HL-60 (cell line): ENCODE measurements around the gene MYH9.

Source experiments
- DNase-seq, 2 experiments: peaks; one replicate each; pipeline ENCODE4 v3.0.0-alpha.2; 2010 to 2020; ENCODE audit warnings: low read depth in 1 of 2, low spot score in 1 of 2
- H3K27ac ChIP-seq: fragments of 250-450 bp; sonication (Bioruptor Pico); replicated peaks from 2 replicates; pipeline ENCODE4 v1.5.1; 2020; ENCODE audit warnings: mild to moderate bottlenecking, moderate library complexity
- H3K27me3 ChIP-seq: fragments of 250-450 bp; sonication (Bioruptor Pico); 2 replicates; pipeline ENCODE4 v1.5.1; 2021; ENCODE audit warnings: mild to moderate bottlenecking, moderate library complexity; ENCODE audit not compliant: insufficient read depth, poor library complexity, severe bottlenecking
- H3K4me3 ChIP-seq: replicated peaks from 2 replicates; pipeline ENCODE4 v1.5.1; 2011; ENCODE audit warnings: mild to moderate bottlenecking, control low read depth, low read length; ENCODE audit not compliant: insufficient read depth
- GABPA ChIP-seq: IDR thresholded peaks from 2 replicates; pipeline ENCODE4 v1.6.1; 2012; ENCODE audit warnings: low read depth
- POLR2AphosphoS5 ChIP-seq: IDR thresholded peaks from 2 replicates; pipeline ENCODE4 v1.6.1; 2012; ENCODE audit warnings: low read depth
- SPI1 ChIP-seq: IDR thresholded peaks from 2 replicates; pipeline ENCODE4 v1.6.1; 2012; ENCODE audit warnings: low read depth, mild to moderate bottlenecking, borderline replicate concordance
- TF ChIP-seq, protein P1 (sequence below): IDR thresholded peaks from 2 replicates; pipeline ENCODE4 v1.6.1; 2012; ENCODE audit warnings: low read depth; ENCODE audit not compliant: insufficient replicate concordance
- TF ChIP-seq, protein P2 (sequence below): IDR thresholded peaks from one replicate; pipeline ENCODE4 v1.5.1; 2011; ENCODE audit warnings: low read length, control low read depth, inconsistent platforms; ENCODE audit not compliant: insufficient read depth

Gene MYH9

DNA sequence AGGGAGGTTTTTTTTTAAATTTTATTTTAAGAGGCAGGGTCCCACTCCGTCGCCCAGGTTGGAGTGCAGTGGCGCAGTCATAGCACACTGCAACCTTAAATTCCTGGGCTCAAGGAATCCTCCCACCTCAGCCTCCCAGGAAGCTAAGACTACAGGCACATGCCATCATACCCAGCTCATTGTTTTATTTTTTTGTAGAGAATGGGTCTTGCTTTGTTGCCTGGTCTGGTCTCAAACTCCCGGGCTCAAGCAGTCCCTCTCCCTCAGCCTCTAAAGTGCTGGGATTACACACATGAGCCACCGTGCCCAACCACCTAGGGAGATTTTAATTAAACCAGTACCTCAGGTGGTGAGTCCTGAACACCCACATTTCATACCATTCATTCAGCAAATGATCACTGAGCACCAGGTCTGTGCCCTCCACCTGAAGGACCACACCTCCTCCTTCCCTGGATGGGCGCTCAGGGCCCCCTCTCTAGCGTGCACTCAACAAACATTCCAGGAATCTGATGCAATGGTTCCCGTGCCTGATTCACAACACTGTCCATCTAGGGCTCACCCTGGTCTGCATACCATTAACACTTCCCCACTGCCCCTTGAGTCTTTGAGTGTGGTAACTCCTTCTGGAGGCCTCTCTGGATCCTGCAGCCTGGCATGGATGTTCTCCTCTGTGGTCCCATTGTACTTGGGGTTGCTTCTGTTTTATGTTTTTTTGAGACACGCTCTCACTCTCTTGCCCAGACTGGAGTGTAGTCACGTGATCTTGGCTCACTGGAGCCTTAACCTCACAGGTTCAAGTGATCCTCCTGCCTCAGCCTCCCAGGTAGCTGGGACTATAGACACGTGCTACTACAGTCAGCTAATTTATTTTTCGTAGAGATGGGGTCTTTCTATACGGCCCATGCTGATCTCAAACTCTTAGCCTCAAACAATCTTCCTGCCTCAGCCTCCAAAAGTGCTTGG lies 9.6 kb upstream of the MYH9 start:
- Histone ChIP-seq H3K4me3 (no peak overlapping the region), H3K27me3 (no peaks in the 10 kb centered on the region), H3K27ac (no peak overlapping the region)
- TF ChIP-seq, protein P1, sequence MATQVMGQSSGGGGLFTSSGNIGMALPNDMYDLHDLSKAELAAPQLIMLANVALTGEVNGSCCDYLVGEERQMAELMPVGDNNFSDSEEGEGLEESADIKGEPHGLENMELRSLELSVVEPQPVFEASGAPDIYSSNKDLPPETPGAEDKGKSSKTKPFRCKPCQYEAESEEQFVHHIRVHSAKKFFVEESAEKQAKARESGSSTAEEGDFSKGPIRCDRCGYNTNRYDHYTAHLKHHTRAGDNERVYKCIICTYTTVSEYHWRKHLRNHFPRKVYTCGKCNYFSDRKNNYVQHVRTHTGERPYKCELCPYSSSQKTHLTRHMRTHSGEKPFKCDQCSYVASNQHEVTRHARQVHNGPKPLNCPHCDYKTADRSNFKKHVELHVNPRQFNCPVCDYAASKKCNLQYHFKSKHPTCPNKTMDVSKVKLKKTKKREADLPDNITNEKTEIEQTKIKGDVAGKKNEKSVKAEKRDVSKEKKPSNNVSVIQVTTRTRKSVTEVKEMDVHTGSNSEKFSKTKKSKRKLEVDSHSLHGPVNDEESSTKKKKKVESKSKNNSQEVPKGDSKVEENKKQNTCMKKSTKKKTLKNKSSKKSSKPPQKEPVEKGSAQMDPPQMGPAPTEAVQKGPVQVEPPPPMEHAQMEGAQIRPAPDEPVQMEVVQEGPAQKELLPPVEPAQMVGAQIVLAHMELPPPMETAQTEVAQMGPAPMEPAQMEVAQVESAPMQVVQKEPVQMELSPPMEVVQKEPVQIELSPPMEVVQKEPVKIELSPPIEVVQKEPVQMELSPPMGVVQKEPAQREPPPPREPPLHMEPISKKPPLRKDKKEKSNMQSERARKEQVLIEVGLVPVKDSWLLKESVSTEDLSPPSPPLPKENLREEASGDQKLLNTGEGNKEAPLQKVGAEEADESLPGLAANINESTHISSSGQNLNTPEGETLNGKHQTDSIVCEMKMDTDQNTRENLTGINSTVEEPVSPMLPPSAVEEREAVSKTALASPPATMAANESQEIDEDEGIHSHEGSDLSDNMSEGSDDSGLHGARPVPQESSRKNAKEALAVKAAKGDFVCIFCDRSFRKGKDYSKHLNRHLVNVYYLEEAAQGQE: no peak
- TF ChIP-seq POLR2AphosphoS5 (no peak), GABPA (no peak)
- no peak for DNase-seq

- Histone ChIP-seq H3K27me3 (no peaks in the 10 kb centered on the region), H3K27ac (no peak overlapping the region), H3K4me3 (no peak overlapping the region)
- DNase-seq: no peak
- TF ChIP-seq, protein P2, sequence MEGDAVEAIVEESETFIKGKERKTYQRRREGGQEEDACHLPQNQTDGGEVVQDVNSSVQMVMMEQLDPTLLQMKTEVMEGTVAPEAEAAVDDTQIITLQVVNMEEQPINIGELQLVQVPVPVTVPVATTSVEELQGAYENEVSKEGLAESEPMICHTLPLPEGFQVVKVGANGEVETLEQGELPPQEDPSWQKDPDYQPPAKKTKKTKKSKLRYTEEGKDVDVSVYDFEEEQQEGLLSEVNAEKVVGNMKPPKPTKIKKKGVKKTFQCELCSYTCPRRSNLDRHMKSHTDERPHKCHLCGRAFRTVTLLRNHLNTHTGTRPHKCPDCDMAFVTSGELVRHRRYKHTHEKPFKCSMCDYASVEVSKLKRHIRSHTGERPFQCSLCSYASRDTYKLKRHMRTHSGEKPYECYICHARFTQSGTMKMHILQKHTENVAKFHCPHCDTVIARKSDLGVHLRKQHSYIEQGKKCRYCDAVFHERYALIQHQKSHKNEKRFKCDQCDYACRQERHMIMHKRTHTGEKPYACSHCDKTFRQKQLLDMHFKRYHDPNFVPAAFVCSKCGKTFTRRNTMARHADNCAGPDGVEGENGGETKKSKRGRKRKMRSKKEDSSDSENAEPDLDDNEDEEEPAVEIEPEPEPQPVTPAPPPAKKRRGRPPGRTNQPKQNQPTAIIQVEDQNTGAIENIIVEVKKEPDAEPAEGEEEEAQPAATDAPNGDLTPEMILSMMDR: no peak
- TF ChIP-seq SPI1 (no peak), GABPA (no peak), POLR2AphosphoS5 (no peak)
- TF ChIP-seq, protein P1: no peak
Observed at GRCh38 chr22:36395915-36396314, 8.1 kb upstream of the MYH9 start.

DNA sequence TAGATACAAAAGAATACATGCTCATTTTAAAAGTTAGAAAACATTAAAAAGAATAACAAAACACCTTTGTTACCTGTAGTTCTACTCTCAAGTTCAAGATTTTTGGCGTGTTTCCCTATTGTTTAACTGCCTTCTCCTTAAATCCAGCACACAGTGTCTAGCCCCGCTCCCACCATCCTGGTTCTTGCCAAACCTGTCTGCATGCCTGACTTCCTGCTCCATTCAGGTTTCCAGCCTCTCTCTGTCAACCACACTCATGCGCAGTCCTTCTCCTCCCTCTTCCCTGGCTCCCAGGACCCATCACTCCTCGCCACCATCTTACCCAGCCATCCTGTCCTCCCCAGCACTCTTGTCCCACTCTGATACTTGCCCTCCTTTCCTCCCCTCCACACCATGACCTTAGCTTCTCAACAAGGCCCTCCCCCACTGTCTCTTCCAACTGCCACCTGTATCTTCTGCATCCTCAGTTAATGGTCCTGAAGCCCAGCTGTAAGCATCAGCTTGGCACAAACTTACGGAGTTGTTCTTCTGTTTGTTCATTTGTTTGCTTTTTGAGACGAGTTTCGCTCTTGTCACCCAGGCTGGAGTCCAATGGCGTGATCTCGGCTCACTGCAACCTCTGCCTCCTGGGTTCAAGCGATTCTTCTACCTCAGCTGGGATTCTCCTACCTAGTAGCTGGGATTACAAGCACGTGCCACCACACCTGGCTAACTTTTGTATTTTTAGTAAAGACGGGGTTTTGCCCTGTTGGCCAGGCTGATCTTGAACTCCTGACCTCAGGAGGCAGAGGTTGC lies 7.5 kb upstream of the MYH9 start:
- TF ChIP-seq, protein P1: no peak
- TF ChIP-seq, protein P2: no peak
- no peak for TF ChIP-seq GABPA
- TF ChIP-seq POLR2AphosphoS5: no peak
- no peak for TF ChIP-seq SPI1
- Histone ChIP-seq H3K27ac (no peak overlapping the region), H3K4me3 (no peak overlapping the region), H3K27me3 (no peaks in the 10 kb centered on the region)
- DNase-seq: no peak
